SK-N-MC (cell line): ENCODE results near the gene DENND1B.

Experiments used
- DNase-seq: peaks from one replicate; pipeline ENCODE4 v3.0.0-alpha.2; 2011; ENCODE audit warnings: low read depth, low spot score
- H3K27ac ChIP-seq: fragments of 200-600 bp; sonication (generic); 2 replicates; pipeline ENCODE4 v1.5.1; 2016; ENCODE audit warnings: mixed run types
- H3K36me3 ChIP-seq: fragments of 200-600 bp; sonication (generic); 2 replicates; pipeline ENCODE4 v1.6.1; 2017; ENCODE audit warnings: antibody characterized with exemption, low read length, mixed read lengths; ENCODE audit not compliant: insufficient read depth
- H3K4me3 ChIP-seq: fragments of 200-600 bp; sonication (generic); 2 replicates; pipeline ENCODE4 v1.5.1; 2016
- H3K9ac ChIP-seq: fragments of 200-600 bp; sonication (generic); 2 replicates; pipeline ENCODE4 v1.8.0; 2017; ENCODE audit warnings: mixed run types, mixed read lengths; ENCODE audit not compliant: insufficient read length
- H3K9me3 ChIP-seq: fragments of 200-600 bp; sonication (generic); 2 replicates; pipeline ENCODE4 v1.6.1; 2017; ENCODE audit warnings: low read depth, mild to moderate bottlenecking, antibody characterized with exemption, low read length, moderate library complexity, mixed read lengths
- EZH2 ChIP-seq: fragments of 200-600 bp; sonication (generic); IDR thresholded peaks from one replicate; pipeline ENCODE4 v1.6.1; 2017; ENCODE audit warnings: antibody characterized with exemption
- FOXP2 ChIP-seq: optimal IDR thresholded peaks from 2 replicates; pipeline ENCODE3; 2011; ENCODE audit warnings: mild to moderate bottlenecking, moderate library complexity; ENCODE audit not compliant: insufficient read depth; ENCODE audit errors: extremely low read length, control extremely low read depth
- POLR2AphosphoS5 ChIP-seq: IDR thresholded peaks from 2 replicates; pipeline ENCODE4 v1.6.1; 2012; ENCODE audit warnings: mild to moderate bottlenecking, low read depth, low read length, borderline replicate concordance

The DENND1B gene

DNA sequence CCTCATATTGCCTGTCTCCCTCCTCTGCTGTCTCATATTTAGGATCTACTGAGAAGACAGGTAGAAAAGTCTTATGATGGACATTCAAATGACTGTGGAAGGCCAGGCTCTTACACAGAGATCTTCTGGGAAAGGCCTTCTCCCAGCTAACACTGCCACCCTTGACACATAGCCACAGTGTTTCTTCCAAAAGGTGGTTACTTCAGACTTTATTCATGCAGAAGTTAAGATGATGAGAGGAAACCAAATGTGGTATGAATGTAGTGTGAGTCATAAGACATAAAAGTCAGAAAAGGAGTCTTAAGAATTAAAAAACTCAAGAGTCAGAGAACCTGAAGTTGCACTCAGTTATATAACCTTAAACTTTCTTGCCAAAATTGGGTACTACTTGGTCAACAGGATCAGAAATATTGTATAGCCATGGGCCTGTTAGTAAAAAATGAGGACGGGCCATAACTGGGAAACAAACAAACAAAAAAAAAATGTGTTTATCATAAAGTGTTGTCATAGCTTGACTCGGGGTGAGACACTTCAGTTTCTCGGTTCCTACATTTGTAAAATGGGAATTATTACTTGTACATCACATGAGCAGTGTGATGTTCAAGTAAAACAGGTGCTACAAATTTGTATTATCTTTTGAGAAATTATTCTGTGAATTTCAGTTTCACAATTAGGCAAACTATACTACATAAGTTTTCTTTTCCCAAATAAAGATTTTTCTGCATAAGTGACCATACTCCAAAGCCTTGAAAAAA, 1.2 kb upstream of the DENND1B start:
- peak overlapping the region; percentile 34; the same call in 1 of the 2 replicates for H3K27ac ChIP-seq
- H3K9ac ChIP-seq, result no peak overlapping the region
- no peak for TF ChIP-seq FOXP2
- TF ChIP-seq EZH2, result no peak
- no peak for TF ChIP-seq POLR2AphosphoS5
- DNase-seq, result no peak
- no peak overlapping the region for H3K4me3 ChIP-seq
- no peaks in the 10 kb centered on the region for H3K36me3 ChIP-seq
- H3K9me3 ChIP-seq, result no peaks in the 10 kb centered on the region

DNA sequence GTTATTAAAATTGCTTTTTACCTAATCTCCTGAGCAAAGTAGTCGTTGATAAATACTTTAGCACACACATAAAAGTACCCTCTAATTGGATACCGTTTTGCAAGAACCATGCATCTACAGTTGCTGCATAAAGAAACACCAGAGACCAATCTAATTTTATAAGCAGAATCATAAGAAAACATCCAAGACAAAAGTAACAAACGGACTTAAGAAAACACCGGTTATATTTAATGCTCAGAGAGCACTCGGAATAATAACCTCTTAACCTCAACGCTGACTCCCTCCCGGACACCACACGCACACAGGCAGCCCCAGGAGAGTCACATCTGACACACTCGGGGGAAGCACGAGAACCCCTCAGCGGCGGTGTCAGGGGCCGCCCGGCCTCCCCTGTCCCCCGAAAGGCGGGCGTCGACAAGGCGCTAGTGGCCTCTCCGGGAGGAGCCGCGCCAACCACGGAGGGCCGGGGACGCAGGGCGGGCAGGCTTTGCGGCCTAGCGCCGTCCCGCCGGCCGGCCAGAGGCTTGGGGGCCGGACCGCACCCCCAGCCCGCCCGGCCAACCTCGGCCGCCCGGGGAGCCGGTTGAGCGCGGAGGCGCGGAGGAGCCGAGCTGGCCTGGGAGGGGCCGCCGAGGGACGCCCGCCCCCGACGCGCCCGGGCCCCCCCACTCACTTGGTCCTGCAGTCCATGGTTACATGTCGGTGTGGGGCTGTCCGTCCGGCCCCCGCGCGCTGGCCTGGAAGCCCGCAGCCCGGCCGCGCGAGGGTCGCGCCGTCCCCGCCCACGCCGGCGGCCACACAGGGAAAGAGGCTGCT, 606 bp downstream of the DENND1B start:
- Histone ChIP-seq H3K36me3 (no peaks in the 10 kb centered on the region), H3K4me3 (peak overlapping the region; percentile 81), H3K9me3 (no peaks in the 10 kb centered on the region), H3K9ac (peak overlapping the region; percentile 86), H3K27ac (no peak overlapping the region)
- no peak for DNase-seq
- TF ChIP-seq FOXP2 (no peak), POLR2AphosphoS5 (no peak), EZH2 (no peak)

DNA sequence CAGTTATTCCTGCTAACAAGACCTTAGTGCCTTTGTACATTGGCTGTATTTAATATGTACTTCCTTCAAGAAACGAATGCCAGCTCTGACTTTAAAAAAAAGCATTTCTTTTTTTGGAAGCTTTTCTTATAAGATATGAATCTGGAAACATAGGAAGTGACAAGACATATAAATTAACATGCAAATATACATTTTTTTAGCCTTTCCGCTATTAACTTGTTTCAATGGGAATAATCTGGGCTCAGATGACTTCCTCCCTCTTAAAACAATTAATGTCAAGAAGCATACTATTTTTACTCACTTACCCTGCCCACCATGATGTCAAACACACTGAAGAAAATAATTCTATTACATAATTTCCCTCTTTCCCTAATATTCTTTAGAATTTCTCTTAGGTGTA, 1.4 kb downstream of the DENND1B start:
- H3K9ac ChIP-seq, result peak overlapping the region; percentile 86
- no peak for DNase-seq

DNA sequence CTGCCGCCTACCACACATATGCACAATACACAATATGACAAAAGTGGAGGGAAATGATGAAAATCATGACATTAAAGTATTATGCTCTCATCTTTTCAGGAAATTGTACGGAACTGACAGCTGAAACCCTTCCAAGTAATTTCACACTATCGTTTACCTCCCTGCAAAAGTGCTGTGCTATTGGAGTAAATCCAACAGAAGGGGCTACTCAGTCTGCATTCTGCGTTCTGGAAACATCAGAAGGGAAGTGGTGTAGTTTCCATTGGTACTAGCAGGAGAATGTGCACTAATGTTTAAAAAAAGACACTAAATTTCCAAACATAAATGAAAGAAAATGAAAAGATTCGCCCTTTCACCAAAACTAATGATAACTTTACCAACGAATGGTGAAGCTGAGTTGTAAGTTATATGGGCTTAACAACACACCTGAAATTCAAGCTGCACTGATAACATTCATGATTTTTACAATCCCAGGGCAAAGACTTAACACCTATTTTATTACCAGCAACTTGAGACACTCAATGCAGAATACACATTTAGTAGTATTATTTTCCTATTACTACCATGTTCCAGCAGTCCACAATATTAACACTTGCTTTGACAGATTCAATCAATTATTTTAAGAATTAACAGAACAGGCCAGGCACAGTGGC, 3.2 kb downstream of the DENND1B start:
- Histone ChIP-seq H3K27ac (no peak overlapping the region), H3K9me3 (no peaks in the 10 kb centered on the region), H3K36me3 (no peaks in the 10 kb centered on the region), H3K9ac (no peak overlapping the region), H3K4me3 (no peak overlapping the region)
- TF ChIP-seq POLR2AphosphoS5 (no peak), EZH2 (no peak), FOXP2 (no peak)
- DNase-seq, result no peak

More for the DNA sequence above, 1.4 kb downstream of the DENND1B start:
- Histone ChIP-seq H3K9me3 (no peaks in the 10 kb centered on the region), H3K27ac (no peak overlapping the region), H3K4me3 (peak overlapping the region; percentile 81), H3K36me3 (no peaks in the 10 kb centered on the region)
- TF ChIP-seq EZH2, result no peak
- TF ChIP-seq POLR2AphosphoS5, result no peak
- TF ChIP-seq FOXP2, result no peak

DNA sequence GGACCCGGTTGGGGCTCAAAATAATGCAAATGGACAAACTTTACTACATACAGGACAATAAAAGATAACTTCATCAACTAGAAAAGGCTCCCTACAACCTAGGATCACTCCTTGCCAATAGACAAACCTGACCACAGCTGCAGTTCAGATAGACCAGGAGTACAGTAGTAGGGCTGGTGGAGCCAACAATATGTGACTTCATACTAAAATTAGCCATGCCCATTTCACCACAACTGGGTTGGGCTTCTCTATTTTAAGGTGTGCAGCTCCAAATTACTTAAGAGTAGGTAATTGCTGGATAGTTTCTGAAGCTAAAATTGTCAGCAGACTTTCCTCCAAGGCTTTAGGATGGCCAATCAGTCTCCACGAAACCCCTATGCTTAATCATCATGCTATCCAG, 3.9 kb downstream of the DENND1B start:
- H3K27ac ChIP-seq, result no peak overlapping the region
- H3K4me3 ChIP-seq, result no peak overlapping the region
- TF ChIP-seq POLR2AphosphoS5, result no peak
- no peak for TF ChIP-seq EZH2
- no peak for TF ChIP-seq FOXP2
- no peaks in the 10 kb centered on the region for H3K36me3 ChIP-seq
- no peak overlapping the region for H3K9ac ChIP-seq
- DNase-seq, result no peak
- H3K9me3 ChIP-seq, result no peaks in the 10 kb centered on the region

DNA sequence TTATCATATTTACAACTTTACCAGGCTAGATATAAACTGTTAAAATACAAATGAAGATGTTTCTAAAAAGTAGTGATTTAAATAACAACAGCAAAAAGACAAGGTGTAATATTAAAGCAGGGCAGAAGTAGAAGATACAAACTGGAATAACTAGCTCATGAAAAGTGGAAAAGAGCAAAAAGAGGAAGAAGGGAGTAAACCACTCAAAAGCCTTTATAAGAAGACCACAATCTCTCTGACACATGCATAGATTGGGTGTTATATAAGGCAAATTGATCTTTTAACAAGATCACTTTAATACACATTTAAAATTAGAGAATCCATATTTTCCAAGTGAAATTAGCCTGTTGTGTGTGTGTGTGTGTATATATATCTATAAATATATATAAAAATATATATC, 5.0 kb downstream of the DENND1B start:
- no peaks in the 10 kb centered on the region for H3K36me3 ChIP-seq
- no peak for TF ChIP-seq POLR2AphosphoS5
- TF ChIP-seq EZH2, result no peak
- TF ChIP-seq FOXP2, result no peak
- DNase-seq, result no peak
- H3K9ac ChIP-seq, result no peak overlapping the region
- no peak overlapping the region for H3K4me3 ChIP-seq
- no peaks in the 10 kb centered on the region for H3K9me3 ChIP-seq
- no peak overlapping the region for H3K27ac ChIP-seq

DNA sequence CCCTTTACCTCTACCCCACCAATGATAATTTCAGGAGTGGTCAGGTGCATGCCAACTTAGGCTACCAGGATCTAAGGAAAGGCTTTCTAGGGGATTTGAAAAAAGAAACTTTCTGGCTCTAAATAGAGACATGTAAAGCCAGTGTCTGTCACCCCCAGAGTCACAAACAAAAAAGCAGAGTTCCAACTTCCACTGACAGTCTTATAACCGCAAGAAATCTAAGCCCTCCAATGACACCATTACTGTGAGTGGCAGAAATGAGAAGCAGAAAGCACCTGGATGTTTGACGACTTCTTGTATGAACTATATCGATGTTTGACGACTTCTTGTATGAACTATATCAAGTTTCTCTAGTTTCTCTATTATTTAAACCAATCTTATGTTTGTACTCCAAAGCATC, 6.0 kb downstream of the DENND1B start:
- no peak for DNase-seq
- H3K9me3 ChIP-seq, result no peaks in the 10 kb centered on the region
- TF ChIP-seq EZH2 (no peak), POLR2AphosphoS5 (no peak), FOXP2 (no peak)
- H3K4me3 ChIP-seq, result no peak overlapping the region
- H3K9ac ChIP-seq, result no peak overlapping the region
- H3K27ac ChIP-seq, result no peak overlapping the region
- no peaks in the 10 kb centered on the region for H3K36me3 ChIP-seq
